GM06990 (cell line): ENCODE data around the gene NEK1.

Experiments
- DNase-seq: peaks from one replicate; pipeline ENCODE4 v3.0.0-alpha.2; 2011; ENCODE audit not compliant: insufficient read length; ENCODE audit errors: extremely low read depth
- H3K27me3 ChIP-seq: replicated peaks from 2 replicates; pipeline ENCODE4 v1.6.0; 2011; ENCODE audit warnings: low read length; ENCODE audit not compliant: control insufficient read depth, insufficient read depth
- H3K36me3 ChIP-seq: 2 replicates; pipeline ENCODE4 v1.5.1; 2011; ENCODE audit warnings: low read length; ENCODE audit not compliant: control insufficient read depth, insufficient read depth
- H3K4me3 ChIP-seq: replicated peaks from 2 replicates; pipeline ENCODE4 v1.5.1; 2011; ENCODE audit warnings: low read depth, mild to moderate bottlenecking, control low read depth, low read length
- CTCF ChIP-seq: IDR thresholded peaks from 2 replicates; pipeline ENCODE4 v1.5.1; 2011; ENCODE audit warnings: low read length, control low read depth, mild to moderate bottlenecking, inconsistent platforms; ENCODE audit not compliant: insufficient read depth, poor library complexity, severe bottlenecking

The NEK1 gene

GRCh38 chr4:169601016-169601771, 11.2 kb downstream of the NEK1 start:
- DNase-seq, result no peak
- Histone ChIP-seq H3K4me3 (no peak overlapping the region), H3K27me3 (no peaks in the 10 kb centered on the region), H3K36me3 (no peaks in the 10 kb centered on the region)
- TF ChIP-seq CTCF, result no peak

- H3K36me3 ChIP-seq, result no peaks in the 10 kb centered on the region
- no peak for DNase-seq
- no peak overlapping the region for H3K4me3 ChIP-seq
- H3K27me3 ChIP-seq, result no peaks in the 10 kb centered on the region
- no peak for TF ChIP-seq CTCF
Measured at GRCh38 chr4:169594560-169595195, 17.7 kb downstream of the NEK1 start.

GRCh38 chr4:169593050-169593560, 19.3 kb downstream of the NEK1 start:
- no peak for DNase-seq
- H3K36me3 ChIP-seq, result no peaks in the 10 kb centered on the region; the same call in 1 of the 2 replicates
- H3K4me3 ChIP-seq, result no peak overlapping the region
- no peak for TF ChIP-seq CTCF
- H3K27me3 ChIP-seq, result no peaks in the 10 kb centered on the region

- Histone ChIP-seq H3K4me3 (no peak overlapping the region), H3K36me3 (peaks cover 2% of the 10 kb centered on the region; the same call in 1 of the 2 replicates), H3K27me3 (no peaks in the 10 kb centered on the region)
- DNase-seq, result no peak
- TF ChIP-seq CTCF, result no peak
Measured at GRCh38 chr4:169583563-169583962, 28.8 kb downstream of the NEK1 start.

GRCh38 chr4:169582706-169583105, 29.7 kb downstream of the NEK1 start:
- Histone ChIP-seq H3K4me3 (no peak overlapping the region), H3K27me3 (no peaks in the 10 kb centered on the region), H3K36me3 (peaks cover 2% of the 10 kb centered on the region; the same call in 1 of the 2 replicates)
- no peak for TF ChIP-seq CTCF
- DNase-seq, result no peak
